Bronchus fibroblast of lung (primary cell): Measurements from ENCODE around the gene TRIM26. TPM values are rescaled to one million over a fixed set of nuclear protein-coding genes. Genes with fewer than 3 reads are reported as not detected.

Source experiments
- total RNA-seq: library from RNA; depleted of rRNA; stranded (reverse); fragments of >200 nt; gene quantifications from 2 replicates; pipeline ENCODE4 v1.2.3, GENCODE V29; 2015

Gene TRIM26
- 26.0 and 29.6 TPM in 2 replicates for total RNA-seq

GRCh38 chr6:30212865-30213666 lies at the start of gene TRIM26:
TSS of gene TRIM26 (minus strand) at chr6:30213406. CDS start at chr6:30199103, 14,303 bp downstream.

GRCh38 chr6:30163090-30163917 lies 49.9 kb downstream of the TRIM26 start, which contains the start of gene TRIM15:
TSS of gene TRIM15 (plus strand) at chr6:30163546. CDS start at chr6:30163685, 139 bp downstream.

GRCh38 chr6:30160785-30161531 lies 52.2 kb downstream of the TRIM26 start, which contains the start of gene TRIM10:
TSS of gene TRIM10 (minus strand) at chr6:30161211. CDS start at chr6:30160858, 353 bp downstream.

GRCh38 chr6:30135757-30136156 lies 77.4 kb downstream of the TRIM26 start, which contains the start of gene TRIM40:
TSS of gene TRIM40 (plus strand) at chr6:30136140. CDS start at chr6:30137037, 897 bp downstream.

Other genes starting within 250 kb of the TRIM26 start
- 30.8 and 33.3 TPM in 2 replicates for gene POLR1H, start 152.1 kb downstream of the TRIM26 start, total RNA-seq
- 36.4 and 40.7 TPM in 2 replicates for gene PPP1R11, start 146.2 kb downstream of the TRIM26 start, total RNA-seq
- gene RNF39, start 137.6 kb downstream of the TRIM26 start, total RNA-seq, result not detected in 2 replicates
- not detected in 2 replicates for gene TRIM31, start 100.3 kb downstream of the TRIM26 start, total RNA-seq
- gene TRIM40, start 77.3 kb downstream of the TRIM26 start, total RNA-seq, result not detected in 2 replicates
- gene TRIM10, start 52.2 kb downstream of the TRIM26 start, total RNA-seq, result not detected in 2 replicates
- not detected in 2 replicates for gene TRIM15, start 49.9 kb downstream of the TRIM26 start, total RNA-seq
- gene TRIM39, start 113.5 kb upstream of the TRIM26 start, total RNA-seq, result 7.4 and 8.2 TPM in 2 replicates
- gene RPP21, start 131.8 kb upstream of the TRIM26 start, total RNA-seq, result 85.0 and 96.0 TPM in 2 replicates